NB4 (cell line): Measurements from ENCODE around the gene OSBP2.

Experiments used
- POLR2A ChIP-seq: IDR thresholded peaks from 2 replicates; pipeline ENCODE4 v1.6.1; 2011; ENCODE audit warnings: mild to moderate bottlenecking; ENCODE audit not compliant: insufficient read length; ENCODE audit errors: extremely low read depth
- TF ChIP-seq, protein P1 (sequence below): IDR thresholded peaks from one replicate; pipeline ENCODE4 v1.5.1; 2012; ENCODE audit warnings: low read depth, low read length

GRCh38 chr22:30718938-30719337 is 24.3 kb downstream of the OSBP2 start:
- TF ChIP-seq, protein P1, sequence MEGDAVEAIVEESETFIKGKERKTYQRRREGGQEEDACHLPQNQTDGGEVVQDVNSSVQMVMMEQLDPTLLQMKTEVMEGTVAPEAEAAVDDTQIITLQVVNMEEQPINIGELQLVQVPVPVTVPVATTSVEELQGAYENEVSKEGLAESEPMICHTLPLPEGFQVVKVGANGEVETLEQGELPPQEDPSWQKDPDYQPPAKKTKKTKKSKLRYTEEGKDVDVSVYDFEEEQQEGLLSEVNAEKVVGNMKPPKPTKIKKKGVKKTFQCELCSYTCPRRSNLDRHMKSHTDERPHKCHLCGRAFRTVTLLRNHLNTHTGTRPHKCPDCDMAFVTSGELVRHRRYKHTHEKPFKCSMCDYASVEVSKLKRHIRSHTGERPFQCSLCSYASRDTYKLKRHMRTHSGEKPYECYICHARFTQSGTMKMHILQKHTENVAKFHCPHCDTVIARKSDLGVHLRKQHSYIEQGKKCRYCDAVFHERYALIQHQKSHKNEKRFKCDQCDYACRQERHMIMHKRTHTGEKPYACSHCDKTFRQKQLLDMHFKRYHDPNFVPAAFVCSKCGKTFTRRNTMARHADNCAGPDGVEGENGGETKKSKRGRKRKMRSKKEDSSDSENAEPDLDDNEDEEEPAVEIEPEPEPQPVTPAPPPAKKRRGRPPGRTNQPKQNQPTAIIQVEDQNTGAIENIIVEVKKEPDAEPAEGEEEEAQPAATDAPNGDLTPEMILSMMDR: no peak
- no peak for TF ChIP-seq POLR2A
